ENCODE data around the gene ITPR1. TPM values are rescaled to one million over a fixed set of nuclear protein-coding genes. Genes with fewer than 3 reads are reported as not detected.

The ITPR1 gene
- polyA plus RNA-seq, 2 of the 4 experiments (the other 2 are of a cell fraction) = 2.8 to 9.6 TPM

DNA sequence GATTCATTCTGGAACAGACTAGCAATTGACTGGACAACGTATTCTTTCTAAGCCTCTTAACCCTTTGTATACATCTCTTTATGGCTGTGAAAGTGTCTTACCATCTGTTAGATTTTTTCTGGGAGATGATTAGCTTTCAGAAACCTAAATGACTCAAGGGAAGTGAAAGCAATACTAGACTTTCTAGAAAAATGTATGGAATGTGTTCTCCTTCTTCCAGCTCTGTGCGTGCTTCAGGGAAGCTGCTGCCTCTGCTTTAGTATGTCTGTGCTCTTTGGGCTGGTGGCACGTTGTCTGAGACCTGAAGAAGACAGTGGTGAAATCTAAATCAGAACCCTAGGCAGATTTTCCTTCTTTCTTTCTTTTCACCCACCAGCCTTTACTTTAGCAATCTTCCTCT lies 89.5 kb downstream of the ITPR1 start (continued):
- no peak for TF ChIP-seq ZSCAN20 (CRISPR knock-in tag; IDR thresholded peaks at IDR 0.05)
- TF ChIP-seq KDM5A (IDR thresholded peaks at IDR 0.05) = no peak

DNA sequence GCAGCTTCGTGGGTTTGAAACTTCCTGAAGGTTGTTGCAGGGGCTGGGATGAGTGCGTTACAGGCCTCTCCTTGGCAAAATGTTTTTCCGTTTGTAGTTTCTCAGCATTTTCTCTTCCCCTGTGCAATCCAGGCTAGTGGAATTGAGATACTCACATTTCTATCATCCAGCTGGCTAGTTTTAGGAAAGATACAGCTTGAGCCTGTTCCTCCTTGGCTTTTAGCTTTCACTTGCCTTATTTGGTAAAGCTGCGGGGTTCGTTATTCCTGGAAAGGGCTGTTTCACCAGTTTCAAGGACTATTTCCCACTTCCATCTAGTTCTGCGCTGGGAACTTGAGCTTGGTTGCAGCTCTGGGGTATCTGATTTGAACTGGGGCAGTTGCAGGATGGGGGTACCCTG lies 90.3 kb downstream of the ITPR1 start:
- no peaks in the 10 kb centered on the region for H3K4me1 ChIP-seq
- no peak overlapping the region for H3K27ac ChIP-seq
- H3K4me3 ChIP-seq = no peak overlapping the region
- no peak for ATAC-seq
- H3K4me2 ChIP-seq = no peak overlapping the region
- no peak for TF ChIP-seq CBX2 (IDR thresholded peaks at IDR 0.05; ENCODE audit: borderline replicate concordance, low read depth)
- TF ChIP-seq EHMT2 (IDR thresholded peaks at IDR 0.05; ENCODE audit: low read depth) = no peak
- TF ChIP-seq HOXB13 (CRISPR knock-in tag; IDR thresholded peaks at IDR 0.05; ENCODE audit: low read depth) = no peak
- no peaks in the 10 kb centered on the region for H3K9me3 ChIP-seq
- POLR2A ChIA-PET = no interaction called here
- FAIRE-seq = no peak
- 77% methylated on average over 6 of the region's 6 CpGs for WGBS (ENCODE audit: missing lambda C conversion rate)
- no peak for DNase-seq (ENCODE audit: low read depth in 1 of 2, low spot score in 1 of 2)
- CTCF ChIA-PET = interaction anchor here (0.6 to 1.4 kb wide), 3 partner anchors 22 to 50 kb away, joined by 3 to 7 read pairs (median 3); no protein-coding TSS in a partner anchor

DNA sequence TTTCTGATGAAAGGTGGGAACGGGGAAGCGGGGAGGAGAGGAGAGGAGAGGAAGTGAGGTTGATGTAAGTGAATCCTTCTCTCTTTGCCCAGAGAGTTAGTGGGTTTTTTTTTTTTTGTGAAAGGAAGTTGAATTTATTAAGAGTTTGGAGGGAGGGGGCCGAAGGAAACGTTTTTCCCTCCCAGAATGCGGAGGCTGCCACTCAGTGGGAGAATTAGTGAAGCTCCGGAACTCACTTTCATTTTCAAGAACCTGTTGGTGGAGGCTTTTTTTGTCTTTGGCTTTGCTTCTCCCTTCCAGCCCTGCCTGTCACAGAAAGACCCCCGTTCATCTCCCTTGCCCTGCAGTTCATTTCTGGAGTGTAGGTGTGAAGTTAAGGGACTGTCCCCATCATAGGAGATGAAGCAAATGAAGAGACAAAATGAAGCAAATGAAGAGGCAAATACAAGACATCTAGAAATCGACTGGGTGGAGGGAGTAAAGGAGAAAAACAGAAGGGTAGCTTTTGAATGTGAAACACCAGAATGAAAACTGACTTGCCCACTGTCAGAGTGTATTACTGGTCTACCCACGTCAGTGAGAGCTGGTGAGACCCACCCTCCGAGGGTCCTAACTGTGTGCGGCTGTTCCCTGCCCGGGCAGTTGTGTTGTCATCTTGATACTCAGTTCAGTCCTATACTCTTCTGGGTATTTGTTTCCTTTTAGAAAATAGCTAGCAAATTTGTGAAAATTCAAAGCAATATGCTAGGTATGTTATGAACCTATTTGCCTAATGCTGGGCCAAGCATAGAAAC lies 91.5 kb downstream of the ITPR1 start:
- TF ChIP-seq, protein P1, sequence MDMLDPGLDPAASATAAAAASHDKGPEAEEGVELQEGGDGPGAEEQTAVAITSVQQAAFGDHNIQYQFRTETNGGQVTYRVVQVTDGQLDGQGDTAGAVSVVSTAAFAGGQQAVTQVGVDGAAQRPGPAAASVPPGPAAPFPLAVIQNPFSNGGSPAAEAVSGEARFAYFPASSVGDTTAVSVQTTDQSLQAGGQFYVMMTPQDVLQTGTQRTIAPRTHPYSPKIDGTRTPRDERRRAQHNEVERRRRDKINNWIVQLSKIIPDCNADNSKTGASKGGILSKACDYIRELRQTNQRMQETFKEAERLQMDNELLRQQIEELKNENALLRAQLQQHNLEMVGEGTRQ (IDR thresholded peaks at IDR 0.05) = no peak
- TF ChIP-seq RARB (CRISPR knock-in tag; IDR thresholded peaks at IDR 0.05) (no peak), ZC3H11A (IDR thresholded peaks at IDR 0.05) (no peak), GATA3 (IDR thresholded peaks at IDR 0.05; ENCODE audit: borderline replicate concordance) (no peak), CHD2 (IDR thresholded peaks at IDR 0.05; ENCODE audit: low read length, partially characterized antibody) (no peak), JUN (IDR thresholded peaks at IDR 0.05) (no peak), PHF8 (IDR thresholded peaks at IDR 0.05; ENCODE audit: borderline replicate concordance, low read depth) (no peak), POLR2AphosphoS2 (conservative IDR thresholded peaks at IDR 0.05; ENCODE audit: low read length) (no peak), RCOR1 (IDR thresholded peaks at IDR 0.05; ENCODE audit: low read depth, low read length) (no peak), RAD21 (conservative IDR thresholded peaks at IDR 0.05 in 1 of 2, IDR thresholded peaks at IDR 0.05 in 1 of 2) (no peak), JUNB (IDR thresholded peaks at IDR 0.05) (no peak), SREBF2 (IDR thresholded peaks at IDR 0.05) (no peak), RFX5 (IDR thresholded peaks at IDR 0.05) (no peak)
- TF ChIP-seq, protein P2, sequence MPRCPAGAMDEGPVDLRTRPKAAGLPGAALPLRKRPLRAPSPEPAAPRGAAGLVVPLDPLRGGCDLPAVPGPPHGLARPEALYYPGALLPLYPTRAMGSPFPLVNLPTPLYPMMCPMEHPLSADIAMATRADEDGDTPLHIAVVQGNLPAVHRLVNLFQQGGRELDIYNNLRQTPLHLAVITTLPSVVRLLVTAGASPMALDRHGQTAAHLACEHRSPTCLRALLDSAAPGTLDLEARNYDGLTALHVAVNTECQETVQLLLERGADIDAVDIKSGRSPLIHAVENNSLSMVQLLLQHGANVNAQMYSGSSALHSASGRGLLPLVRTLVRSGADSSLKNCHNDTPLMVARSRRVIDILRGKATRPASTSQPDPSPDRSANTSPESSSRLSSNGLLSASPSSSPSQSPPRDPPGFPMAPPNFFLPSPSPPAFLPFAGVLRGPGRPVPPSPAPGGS (IDR thresholded peaks at IDR 0.05) = no peak
- TF ChIP-seq, protein P3, sequence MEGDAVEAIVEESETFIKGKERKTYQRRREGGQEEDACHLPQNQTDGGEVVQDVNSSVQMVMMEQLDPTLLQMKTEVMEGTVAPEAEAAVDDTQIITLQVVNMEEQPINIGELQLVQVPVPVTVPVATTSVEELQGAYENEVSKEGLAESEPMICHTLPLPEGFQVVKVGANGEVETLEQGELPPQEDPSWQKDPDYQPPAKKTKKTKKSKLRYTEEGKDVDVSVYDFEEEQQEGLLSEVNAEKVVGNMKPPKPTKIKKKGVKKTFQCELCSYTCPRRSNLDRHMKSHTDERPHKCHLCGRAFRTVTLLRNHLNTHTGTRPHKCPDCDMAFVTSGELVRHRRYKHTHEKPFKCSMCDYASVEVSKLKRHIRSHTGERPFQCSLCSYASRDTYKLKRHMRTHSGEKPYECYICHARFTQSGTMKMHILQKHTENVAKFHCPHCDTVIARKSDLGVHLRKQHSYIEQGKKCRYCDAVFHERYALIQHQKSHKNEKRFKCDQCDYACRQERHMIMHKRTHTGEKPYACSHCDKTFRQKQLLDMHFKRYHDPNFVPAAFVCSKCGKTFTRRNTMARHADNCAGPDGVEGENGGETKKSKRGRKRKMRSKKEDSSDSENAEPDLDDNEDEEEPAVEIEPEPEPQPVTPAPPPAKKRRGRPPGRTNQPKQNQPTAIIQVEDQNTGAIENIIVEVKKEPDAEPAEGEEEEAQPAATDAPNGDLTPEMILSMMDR (IDR thresholded peaks at IDR 0.05) = no peak
- TF ChIP-seq, protein P4, sequence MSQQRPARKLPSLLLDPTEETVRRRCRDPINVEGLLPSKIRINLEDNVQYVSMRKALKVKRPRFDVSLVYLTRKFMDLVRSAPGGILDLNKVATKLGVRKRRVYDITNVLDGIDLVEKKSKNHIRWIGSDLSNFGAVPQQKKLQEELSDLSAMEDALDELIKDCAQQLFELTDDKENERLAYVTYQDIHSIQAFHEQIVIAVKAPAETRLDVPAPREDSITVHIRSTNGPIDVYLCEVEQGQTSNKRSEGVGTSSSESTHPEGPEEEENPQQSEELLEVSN (IDR thresholded peaks at IDR 0.05; ENCODE audit: borderline replicate concordance, low read depth) = no peak
- no peak overlapping the region for H3K27ac ChIP-seq
- ChIA-PET CTCF (interaction anchor here (0.5 to 1.4 kb wide), 2 partner anchors 49 to 247 kb away, joined by 3 to 7 read pairs; no protein-coding TSS in a partner anchor), POLR2A (interaction anchor here (1.5 kb wide), 1 partner anchor 91 kb away, joined by 4 read pairs; the partner anchor contains the start of gene ITPR1)
- ATAC-seq (no peak), DNase-seq (ENCODE audit: low read depth in 1 of 2, low spot score in 1 of 2) (no peak), FAIRE-seq (no peak)
- no peak overlapping the region for H3K4me3 ChIP-seq
- H3K4me1 ChIP-seq = no peaks in the 10 kb centered on the region
- peak overlapping the region; percentile 37; the same call in 2 of the 3 replicates for H3K4me2 ChIP-seq
- no peaks in the 10 kb centered on the region for H3K9me3 ChIP-seq
- WGBS (ENCODE audit: missing lambda C conversion rate) = 55% methylated on average over 12 of the region's 12 CpGs
